IPS-11a (cell line): ENCODE results near the gene HIPK2.

ENCODE experiments used
- H3K4me3 ChIP-seq: one replicate; pipeline ENCODE4 v1.5.1; 2013; ENCODE audit warnings: low read depth, low read length, control low read depth

HIPK2 gene

GRCh38 chr7:139574618-139575337 is 203.0 kb downstream of the HIPK2 start:
- H3K4me3 ChIP-seq, result no peak overlapping the region

- H3K4me3 ChIP-seq, result no peak overlapping the region
Measured at GRCh38 chr7:139573871-139574270, 203.9 kb downstream of the HIPK2 start.

GRCh38 chr7:139572704-139573385 is 205.0 kb downstream of the HIPK2 start:
- H3K4me3 ChIP-seq, result no peak overlapping the region

GRCh38 chr7:139572071-139572470 is 205.7 kb downstream of the HIPK2 start:
- H3K4me3 ChIP-seq, result no peak overlapping the region

GRCh38 chr7:139571651-139572050 is 206.1 kb downstream of the HIPK2 start:
- H3K4me3 ChIP-seq, result no peak overlapping the region

- H3K4me3 ChIP-seq, result no peak overlapping the region
Measured at GRCh38 chr7:139571190-139571589, 206.6 kb downstream of the HIPK2 start.

GRCh38 chr7:139570626-139571025 is 207.2 kb downstream of the HIPK2 start:
- H3K4me3 ChIP-seq, result no peak overlapping the region

- no peak overlapping the region for H3K4me3 ChIP-seq
Measured at GRCh38 chr7:139570119-139570518, 207.7 kb downstream of the HIPK2 start.

GRCh38 chr7:139568813-139569490 is 208.8 kb downstream of the HIPK2 start:
- H3K4me3 ChIP-seq, result no peak overlapping the region

GRCh38 chr7:139568346-139568675 is 209.5 kb downstream of the HIPK2 start:
- no peak overlapping the region for H3K4me3 ChIP-seq

- no peak overlapping the region for H3K4me3 ChIP-seq
Measured at GRCh38 chr7:139567647-139568345, 210.0 kb downstream of the HIPK2 start.

GRCh38 chr7:139566736-139567646 is 210.8 kb downstream of the HIPK2 start:
- no peak overlapping the region for H3K4me3 ChIP-seq

- H3K4me3 ChIP-seq, result no peak overlapping the region
Measured at GRCh38 chr7:139566075-139566474, 211.7 kb downstream of the HIPK2 start.

- no peak overlapping the region for H3K4me3 ChIP-seq
Measured at GRCh38 chr7:139563856-139564255, 213.9 kb downstream of the HIPK2 start.

GRCh38 chr7:139562961-139563565 is 214.7 kb downstream of the HIPK2 start:
- H3K4me3 ChIP-seq, result no peak overlapping the region

- no peak overlapping the region for H3K4me3 ChIP-seq
Measured at GRCh38 chr7:139562491-139562890, 215.3 kb downstream of the HIPK2 start.

- H3K4me3 ChIP-seq, result no peak overlapping the region
Measured at GRCh38 chr7:139560678-139561077, 217.1 kb downstream of the HIPK2 start.

GRCh38 chr7:139560199-139560598 is 217.6 kb downstream of the HIPK2 start:
- H3K4me3 ChIP-seq, result no peak overlapping the region

GRCh38 chr7:139559364-139560105 is 218.3 kb downstream of the HIPK2 start:
- H3K4me3 ChIP-seq, result no peak overlapping the region
